Spleen (tissue), 7 donors: ENCODE measurements around the gene PLOD1.

ENCODE experiments used
- POLR2A ChIP-seq, 3 donors: fragments of 450-650 bp; IDR thresholded peaks; one replicate each; pipeline ENCODE4 v1.5.1; 2017; ENCODE audit warnings: antibody characterized with exemption in 3 of 3, mild to moderate bottlenecking in 1 of 3
- TF ChIP-seq, protein P1 (sequence below), 11 experiments: fragments of 200-600 bp in 7 of 11; fragments of 450-650 bp in 4 of 11; sonication (generic) in 4 of 11; IDR thresholded peaks in 8 of 11; conservative IDR thresholded peaks in 3 of 11; 1 replicate in 7 of 11; 2 replicates in 4 of 11; pipeline versions ENCODE4 v1.4.0 to v1.8.0; 2016 to 2021; ENCODE audit warnings: antibody characterized with exemption in 11 of 11, inconsistent platforms in 4 of 11, mild to moderate bottlenecking in 1 of 11
- donor health status: DM: no; HTN: no; CAD: no; lungs with moderate emphysema.
- donor health status: DM: no; HTN: no; CAD: no.
- donor health status: DM: no; HTN: no; CAD: no.

DNA sequence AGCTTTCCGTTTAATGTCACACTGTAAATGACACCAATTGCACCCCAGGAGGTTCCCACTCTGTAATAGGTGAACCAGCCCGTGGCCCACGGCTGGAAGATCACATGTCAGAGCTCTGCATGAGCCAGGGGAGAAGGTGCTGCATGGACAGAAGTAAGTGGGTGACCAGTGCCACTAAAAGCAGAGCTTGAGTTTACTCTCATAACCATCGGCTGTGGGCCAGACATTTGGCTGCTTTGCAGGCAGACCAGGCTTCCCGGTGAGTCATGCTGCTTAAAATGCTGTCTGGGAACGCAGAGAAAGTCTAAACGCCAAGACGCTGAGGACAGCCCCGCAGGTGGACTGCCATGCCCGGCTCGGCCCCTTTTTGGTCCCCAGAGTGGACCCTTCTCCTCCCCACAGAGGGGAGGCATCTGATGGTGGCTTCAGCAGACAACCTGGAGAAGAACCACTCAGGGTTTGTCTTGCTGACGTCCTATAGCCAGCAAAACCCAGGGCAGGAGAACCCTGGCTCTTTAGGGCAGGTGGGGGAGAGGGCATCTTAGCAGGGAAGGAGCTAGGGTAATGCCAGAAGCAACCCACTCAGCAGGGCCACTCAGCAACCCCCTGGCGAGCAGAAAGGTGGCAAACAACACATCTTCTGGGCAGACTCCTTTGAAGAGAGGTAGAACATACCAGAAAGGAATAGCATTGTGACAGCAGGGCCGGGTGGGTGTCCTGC is 15.6 kb upstream of the PLOD1 start:
- TF ChIP-seq, protein P1, sequence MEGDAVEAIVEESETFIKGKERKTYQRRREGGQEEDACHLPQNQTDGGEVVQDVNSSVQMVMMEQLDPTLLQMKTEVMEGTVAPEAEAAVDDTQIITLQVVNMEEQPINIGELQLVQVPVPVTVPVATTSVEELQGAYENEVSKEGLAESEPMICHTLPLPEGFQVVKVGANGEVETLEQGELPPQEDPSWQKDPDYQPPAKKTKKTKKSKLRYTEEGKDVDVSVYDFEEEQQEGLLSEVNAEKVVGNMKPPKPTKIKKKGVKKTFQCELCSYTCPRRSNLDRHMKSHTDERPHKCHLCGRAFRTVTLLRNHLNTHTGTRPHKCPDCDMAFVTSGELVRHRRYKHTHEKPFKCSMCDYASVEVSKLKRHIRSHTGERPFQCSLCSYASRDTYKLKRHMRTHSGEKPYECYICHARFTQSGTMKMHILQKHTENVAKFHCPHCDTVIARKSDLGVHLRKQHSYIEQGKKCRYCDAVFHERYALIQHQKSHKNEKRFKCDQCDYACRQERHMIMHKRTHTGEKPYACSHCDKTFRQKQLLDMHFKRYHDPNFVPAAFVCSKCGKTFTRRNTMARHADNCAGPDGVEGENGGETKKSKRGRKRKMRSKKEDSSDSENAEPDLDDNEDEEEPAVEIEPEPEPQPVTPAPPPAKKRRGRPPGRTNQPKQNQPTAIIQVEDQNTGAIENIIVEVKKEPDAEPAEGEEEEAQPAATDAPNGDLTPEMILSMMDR (IDR thresholded peaks at IDR 0.05 in 8 of 11, conservative IDR thresholded peaks at IDR 0.05 in 3 of 11): no peak
- no peak for TF ChIP-seq POLR2A (IDR thresholded peaks at IDR 0.05)
